K562 (cell line): ENCODE results near the gene SERPINA12. TPM values are rescaled to one million over a fixed set of nuclear protein-coding genes. Genes with fewer than 3 reads are reported as not detected.

Experiments
- ATAC-seq: fragments of 200-7000 bp; cut with Tn5 transposase; 3 replicates; pipeline ENCODE4 v1.9.1; 2020; ENCODE audit warnings: moderate library complexity
- BruUV-seq: library from RNA; stranded (reverse); fragments of 400-500 nt; replicated peaks from 2 replicates; lab custom pipeline; 2021; lab: Mats Ljungman, UMichigan
- CTCF ChIA-PET: fragments of 300-600 bp; formaldehyde crosslinking; extraction: SDS; loops from one replicate; lab custom pipeline; 2021; ENCODE audit warnings: low intra/inter-chr PET ratio; lab: Yijun Ruan, JAX
- POLR2A ChIA-PET: fragments of 300-600, 350-650 bp; sonication (Branson Sonifier 250); formaldehyde crosslinking; extraction: SDS; loops from one replicate; lab custom pipeline; 2021; ENCODE audit warnings: antibody characterized with exemption, inconsistent platforms; lab: Yijun Ruan, JAX
- DNase-seq, 4 experiments: peaks; one replicate each; pipeline versions ENCODE4 v3.0.0 to v3.0.0-alpha.2; 2011 to 2018; ENCODE audit warnings: low spot score in 3 of 4, mixed read lengths in 3 of 4; ENCODE audit errors: extremely low read depth in 1 of 4
- FAIRE-seq: peaks from 2 replicates; lab custom pipeline; 2011; peaks lifted over from hg19 to GRCh38; lab: Jason Lieb, UNC
- H2AFZ ChIP-seq: 2 replicates; pipeline ENCODE4 v1.6.0; 2011; ENCODE audit warnings: low read depth, low read length, control low read depth, inconsistent platforms
- H3K27ac ChIP-seq: fragments of 200-600 bp; 3 replicates; pipeline ENCODE4 v1.8.0; 2011; ENCODE audit warnings: low read depth, mild to moderate bottlenecking, control low read depth, inconsistent platforms, low read length, moderate library complexity, mixed read lengths; ENCODE audit errors: extremely low read depth
- H3K27me3 ChIP-seq, 2 experiments: fragments of 300-600 bp in 1 of 2; 2 replicates in 1 of 2; 3 replicates in 1 of 2; pipeline versions ENCODE4 v1.6.0 to v1.8.0; 2011; ENCODE audit warnings: inconsistent platforms in 2 of 2, low read length in 2 of 2, mild to moderate bottlenecking in 1 of 2, mixed read lengths in 1 of 2, moderate library complexity in 1 of 2; ENCODE audit not compliant: control insufficient read depth in 2 of 2, insufficient read depth in 2 of 2
- H3K36me3 ChIP-seq: fragments of 300-600 bp; 3 replicates; pipeline ENCODE4 v1.8.0; 2011; ENCODE audit warnings: mild to moderate bottlenecking, low read length, inconsistent platforms; ENCODE audit not compliant: control insufficient read depth, insufficient read depth
- H3K4me1 ChIP-seq, 2 experiments: fragments of 200-600 bp in 1 of 2; replicated peaks in 1 of 2; 2 replicates in 1 of 2; 3 replicates in 1 of 2; pipeline versions ENCODE4 v1.5.1 to v1.8.0; 2011; ENCODE audit warnings: inconsistent platforms in 2 of 2, low read length in 2 of 2, mild to moderate bottlenecking in 1 of 2, mixed read lengths in 1 of 2, moderate library complexity in 1 of 2; ENCODE audit not compliant: control insufficient read depth in 2 of 2, insufficient read depth in 2 of 2
- H3K4me2 ChIP-seq: 2 replicates; pipeline ENCODE4 v1.6.1; 2011; ENCODE audit warnings: low read length, control low read depth, inconsistent platforms, mixed read lengths; ENCODE audit not compliant: insufficient read depth
- H3K4me3 ChIP-seq: fragments of 200-600 bp; sonication (generic), shearing (Covaris generic); 2 replicates; pipeline ENCODE4 v1.5.1; 2016; ENCODE audit warnings: control low read depth, inconsistent platforms
- H3K79me2 ChIP-seq: fragments of 200-600 bp; 3 replicates; pipeline ENCODE4 v1.8.0; 2011; ENCODE audit warnings: low read length, inconsistent platforms; ENCODE audit not compliant: control insufficient read depth, insufficient read depth
- H3K9ac ChIP-seq, 2 experiments: 2 replicates each; pipeline versions ENCODE4 v1.6.0 to v1.6.1; 2011; ENCODE audit warnings: low read depth in 2 of 2, low read length in 2 of 2, control low read depth in 1 of 2, inconsistent platforms in 1 of 2, mild to moderate bottlenecking in 1 of 2, mixed read lengths in 1 of 2; ENCODE audit not compliant: insufficient read depth in 1 of 2
- H3K9me1 ChIP-seq: one replicate; pipeline ENCODE4 v1.6.0; 2011; ENCODE audit warnings: inconsistent platforms, mild to moderate bottlenecking, low read length, moderate library complexity; ENCODE audit not compliant: control insufficient read depth, insufficient read depth
- H3K9me3 ChIP-seq: replicated peaks from 2 replicates; pipeline ENCODE4 v1.5.1; 2011; ENCODE audit warnings: low read depth, low read length, inconsistent platforms; ENCODE audit not compliant: control insufficient read depth, insufficient read depth
- H4K20me1 ChIP-seq: replicated peaks from 2 replicates; pipeline ENCODE4 v1.6.1; 2011; ENCODE audit warnings: low read length, inconsistent platforms, mixed read lengths; ENCODE audit not compliant: control insufficient read depth, insufficient read depth
- BHLHE40 ChIP-seq: IDR thresholded peaks from 2 replicates; pipeline ENCODE4 v1.6.1; 2011; ENCODE audit warnings: low read length, improper control_type of control experiment
- ETV1 ChIP-seq: fragments of 450-650 bp; conservative IDR thresholded peaks from 2 replicates; pipeline ENCODE4 v1.6.1; 2016; ENCODE audit warnings: missing genetic modification characterization, control low read depth, low read depth, missing compliant biosample characterization
- FOXA3 ChIP-seq, 2 experiments: fragments of 450-650 bp in 1 of 2; sonication (generic) in 1 of 2; formaldehyde crosslinking; IDR thresholded peaks in 1 of 2; conservative IDR thresholded peaks in 1 of 2; 2 replicates each; pipeline versions ENCODE4 v1.4.0 to v1.8.0; 2020 to 2022; ENCODE audit warnings: mild to moderate bottlenecking in 2 of 2, missing genetic modification reagents in 1 of 2
- FOXK1 ChIP-seq: sonication (generic); formaldehyde crosslinking; IDR thresholded peaks from 2 replicates; pipeline ENCODE4 v1.8.0; 2022; ENCODE audit warnings: missing genetic modification reagents, mild to moderate bottlenecking, borderline replicate concordance
- JUN ChIP-seq, 2 experiments: sonication (generic) in 1 of 2; formaldehyde crosslinking in 1 of 2; IDR thresholded peaks; 2 replicates each; pipeline versions ENCODE4 v1.6.1 to v1.8.0; 2012 to 2022; ENCODE audit warnings: borderline replicate concordance in 2 of 2, mild to moderate bottlenecking in 2 of 2, improper control_type of control experiment in 1 of 2, low read depth in 1 of 2, low read length in 1 of 2, missing genetic modification reagents in 1 of 2
- NFYB ChIP-seq: IDR thresholded peaks from 2 replicates; pipeline ENCODE4 v1.6.1; 2011; ENCODE audit warnings: mild to moderate bottlenecking, moderate library complexity; ENCODE audit not compliant: insufficient read length; ENCODE audit errors: extremely low read depth
- NR1H2 ChIP-seq: sonication (generic); formaldehyde crosslinking; IDR thresholded peaks from 2 replicates; pipeline ENCODE4 v1.4.0; 2020; ENCODE audit warnings: mild to moderate bottlenecking, missing genetic modification reagents
- PHB2 ChIP-seq: fragments of 450-650 bp; IDR thresholded peaks from 2 replicates; pipeline ENCODE4 v1.6.1; 2017; ENCODE audit warnings: low read depth
- RFX7 ChIP-seq: fragments of 250-450 bp; sonication (Bioruptor Pico); IDR thresholded peaks from 2 replicates; pipeline ENCODE4 v1.5.1; 2021; ENCODE audit warnings: mild to moderate bottlenecking
- SFPQ ChIP-seq: fragments of 200-400 bp; formaldehyde crosslinking; IDR thresholded peaks from 2 replicates; pipeline ENCODE4 v1.6.1; 2017; ENCODE audit warnings: mild to moderate bottlenecking, low read depth, low read length, moderate library complexity
- SRSF7 ChIP-seq: fragments of 200-400 bp; formaldehyde crosslinking; optimal IDR thresholded peaks from 2 replicates; pipeline ENCODE3; 2017; ENCODE audit warnings: mild to moderate bottlenecking, low read depth, low read length
- WGBS: fragments of 100-300 bp; shearing (Covaris generic); methylation state at CpG from one replicate; pipeline ENCODE4 v1.1.6; 2016; ENCODE audit warnings: low coverage, mixed read lengths; ENCODE audit not compliant: insufficient coverage; ENCODE audit errors: missing lambda C conversion rate; 5-methylcytosine and 5-hydroxymethylcytosine counted together
- in situ Hi-C: fragments of 300-500 bp; cut with MboI; formaldehyde crosslinking; loops from 4 replicates; pipeline ENCODE4 v1.15.0; 2018; ENCODE audit warnings: inconsistent platforms, mixed read lengths
- intact Hi-C: fragments of 100-400 bp; cut with micrococcal nuclease; formaldehyde crosslinking; loops from 2 replicates; pipeline ENCODE4 v1.14.2; 2022
- polyA plus RNA-seq, 8 experiments: library from polyadenylated mRNA; depleted of rRNA in 4 of 8; stranded (reverse) in 5 of 8; unstranded in 3 of 8; fragments of >200 nt; fragmentation: Nextera tagmentation in 2 of 8; fragmentation: Illumina TruSeq in 1 of 8; extraction: Ambion mirVana in 2 of 8; extraction: Trizol in 1 of 8; gene quantifications; 2 replicates each; pipeline versions ENCODE4 v1.2.1 to v1.2.3, GENCODE V29; 2011 to 2014; ENCODE audit warnings: inconsistent platforms in 1 of 8, missing spikeins in 1 of 8
- total RNA-seq, 7 experiments: library from RNA; depleted of rRNA in 6 of 7; stranded (reverse); fragments of >200 nt in 6 of 7; fragmentation: Illumina TruSeq in 2 of 7; extraction: Trizol in 2 of 7; gene quantifications; 2 replicates each; pipeline versions ENCODE4 v1.2.1 to v1.2.3, GENCODE V29; 2011 to 2021; ENCODE audit warnings: low replicate concordance in 1 of 7
- TF ChIP-seq, protein P1 (sequence below): sonication (generic); formaldehyde crosslinking; IDR thresholded peaks from 2 replicates; pipeline ENCODE4 v1.8.1; 2023; ENCODE audit warnings: mild to moderate bottlenecking, missing genetic modification reagents
- TF ChIP-seq, protein P2 (sequence below): sonication (generic); formaldehyde crosslinking; IDR thresholded peaks from 2 replicates; pipeline ENCODE4 v1.8.0; 2022; ENCODE audit warnings: mild to moderate bottlenecking, missing genetic modification reagents, borderline replicate concordance
- TF ChIP-seq, protein P3 (sequence below), 3 experiments: IDR thresholded peaks in 2 of 3; conservative IDR thresholded peaks in 1 of 3; 2 replicates each; pipeline ENCODE4 v1.5.1; 2011 to 2012; ENCODE audit warnings: low read length in 3 of 3, mild to moderate bottlenecking in 3 of 3, control low read depth in 2 of 3, improper control_type of control experiment in 1 of 3, inconsistent platforms in 1 of 3, low read depth in 1 of 3, mixed read lengths in 1 of 3, moderate library complexity in 1 of 3; ENCODE audit not compliant: insufficient read depth in 2 of 3

The SERPINA12 gene
- total and polyA plus RNA-seq, 9 of the 15 experiments (the other 6 are each of a cell fraction or from before 2014, with no cell fraction given) = not detected

DNA sequence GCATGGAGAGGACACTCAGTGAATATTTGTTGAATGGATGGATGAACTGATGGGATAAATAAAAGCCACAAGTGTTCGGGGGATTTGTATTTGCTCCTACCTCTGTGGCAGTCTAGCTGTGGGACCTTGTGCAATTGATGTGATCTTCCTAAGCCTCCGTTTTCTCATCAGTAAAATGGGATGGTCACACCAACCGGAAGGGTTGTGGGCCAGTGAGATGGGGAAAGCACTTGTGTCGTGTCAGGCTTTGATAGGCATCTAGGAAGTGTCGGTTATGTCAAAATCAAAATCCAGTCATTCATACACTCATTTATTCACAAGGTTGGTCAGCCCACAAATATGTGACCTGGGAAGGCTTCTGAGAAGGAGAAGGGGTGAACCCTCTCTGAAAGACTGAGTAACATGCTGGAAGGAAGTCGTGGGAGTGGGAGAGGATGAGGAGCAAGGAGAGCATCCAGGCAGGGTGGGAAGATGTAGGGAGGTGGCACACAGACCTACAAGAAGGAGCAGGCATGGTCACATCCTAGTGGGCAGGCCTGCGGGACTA, 25.5 kb downstream of the SERPINA12 start:
- FAIRE-seq (no peak), DNase-seq (no peak), ATAC-seq (no peak)
- Histone ChIP-seq H3K79me2 (no peaks in the 10 kb centered on the region), H3K9me3 (no peaks in the 10 kb centered on the region), H4K20me1 (no peaks in the 10 kb centered on the region), H3K4me2 (no peak overlapping the region), H3K27ac (no peak overlapping the region), H3K4me3 (no peak overlapping the region), H3K4me1 (no peaks in the 10 kb centered on the region), H3K9ac (no peak overlapping the region), H3K36me3 (no peaks in the 10 kb centered on the region), H2AFZ (no peak overlapping the region), H3K27me3 (peaks cover 0 to 4% of the 10 kb centered on the region in 2 experiments; a peak in 1 of 5 replicates), H3K9me1 (no peaks in the 10 kb centered on the region)
- intact Hi-C loops (no loop called here), in situ Hi-C loops (no loop called here)
- ChIA-PET POLR2A (no interaction called here), CTCF (no interaction called here)
- 0% methylated on average over 6 of the region's 7 CpGs for WGBS
- BruUV-seq = no TSS peak
- TF ChIP-seq FOXK1 (CRISPR knock-in tag) (no peak), SFPQ (no peak), RFX7 (no peak), FOXA3 (CRISPR knock-in tag; conservative IDR thresholded peaks at IDR 0.05 in 1 of 2, IDR thresholded peaks at IDR 0.05 in 1 of 2) (no peak), BHLHE40 (no peak), NFYB (no peak), JUN (IDR thresholded peaks at IDR 0.05; ENCODE audit: borderline replicate concordance, low read depth, low read length) (no peak), JUN (CRISPR knock-in tag; IDR thresholded peaks at IDR 0.05; ENCODE audit: borderline replicate concordance) (no peak), NR1H2 (CRISPR knock-in tag) (no peak), PHB2 (no peak), SRSF7 (no peak), ETV1 (tag) (no peak)
- TF ChIP-seq, protein P1, sequence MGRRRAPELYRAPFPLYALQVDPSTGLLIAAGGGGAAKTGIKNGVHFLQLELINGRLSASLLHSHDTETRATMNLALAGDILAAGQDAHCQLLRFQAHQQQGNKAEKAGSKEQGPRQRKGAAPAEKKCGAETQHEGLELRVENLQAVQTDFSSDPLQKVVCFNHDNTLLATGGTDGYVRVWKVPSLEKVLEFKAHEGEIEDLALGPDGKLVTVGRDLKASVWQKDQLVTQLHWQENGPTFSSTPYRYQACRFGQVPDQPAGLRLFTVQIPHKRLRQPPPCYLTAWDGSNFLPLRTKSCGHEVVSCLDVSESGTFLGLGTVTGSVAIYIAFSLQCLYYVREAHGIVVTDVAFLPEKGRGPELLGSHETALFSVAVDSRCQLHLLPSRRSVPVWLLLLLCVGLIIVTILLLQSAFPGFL (CRISPR knock-in tag) = no peak
- TF ChIP-seq, protein P2, sequence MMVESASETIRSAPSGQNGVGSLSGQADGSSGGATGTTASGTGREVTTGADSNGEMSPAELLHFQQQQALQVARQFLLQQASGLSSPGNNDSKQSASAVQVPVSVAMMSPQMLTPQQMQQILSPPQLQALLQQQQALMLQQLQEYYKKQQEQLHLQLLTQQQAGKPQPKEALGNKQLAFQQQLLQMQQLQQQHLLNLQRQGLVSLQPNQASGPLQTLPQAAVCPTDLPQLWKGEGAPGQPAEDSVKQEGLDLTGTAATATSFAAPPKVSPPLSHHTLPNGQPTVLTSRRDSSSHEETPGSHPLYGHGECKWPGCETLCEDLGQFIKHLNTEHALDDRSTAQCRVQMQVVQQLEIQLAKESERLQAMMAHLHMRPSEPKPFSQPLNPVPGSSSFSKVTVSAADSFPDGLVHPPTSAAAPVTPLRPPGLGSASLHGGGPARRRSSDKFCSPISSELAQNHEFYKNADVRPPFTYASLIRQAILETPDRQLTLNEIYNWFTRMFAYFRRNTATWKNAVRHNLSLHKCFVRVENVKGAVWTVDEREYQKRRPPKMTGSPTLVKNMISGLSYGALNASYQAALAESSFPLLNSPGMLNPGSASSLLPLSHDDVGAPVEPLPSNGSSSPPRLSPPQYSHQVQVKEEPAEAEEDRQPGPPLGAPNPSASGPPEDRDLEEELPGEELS (CRISPR knock-in tag) = no peak
- TF ChIP-seq, protein P3, sequence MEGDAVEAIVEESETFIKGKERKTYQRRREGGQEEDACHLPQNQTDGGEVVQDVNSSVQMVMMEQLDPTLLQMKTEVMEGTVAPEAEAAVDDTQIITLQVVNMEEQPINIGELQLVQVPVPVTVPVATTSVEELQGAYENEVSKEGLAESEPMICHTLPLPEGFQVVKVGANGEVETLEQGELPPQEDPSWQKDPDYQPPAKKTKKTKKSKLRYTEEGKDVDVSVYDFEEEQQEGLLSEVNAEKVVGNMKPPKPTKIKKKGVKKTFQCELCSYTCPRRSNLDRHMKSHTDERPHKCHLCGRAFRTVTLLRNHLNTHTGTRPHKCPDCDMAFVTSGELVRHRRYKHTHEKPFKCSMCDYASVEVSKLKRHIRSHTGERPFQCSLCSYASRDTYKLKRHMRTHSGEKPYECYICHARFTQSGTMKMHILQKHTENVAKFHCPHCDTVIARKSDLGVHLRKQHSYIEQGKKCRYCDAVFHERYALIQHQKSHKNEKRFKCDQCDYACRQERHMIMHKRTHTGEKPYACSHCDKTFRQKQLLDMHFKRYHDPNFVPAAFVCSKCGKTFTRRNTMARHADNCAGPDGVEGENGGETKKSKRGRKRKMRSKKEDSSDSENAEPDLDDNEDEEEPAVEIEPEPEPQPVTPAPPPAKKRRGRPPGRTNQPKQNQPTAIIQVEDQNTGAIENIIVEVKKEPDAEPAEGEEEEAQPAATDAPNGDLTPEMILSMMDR (IDR thresholded peaks at IDR 0.05 in 2 of 3, conservative IDR thresholded peaks at IDR 0.05 in 1 of 3; ENCODE audit: insufficient read depth in 2 of 3, low read depth in 1 of 3, low read length in 3 of 3) = no peak
